HCT116 (cell line): ENCODE results near the gene PPP1R15A. TPM values are rescaled to one million over a fixed set of nuclear protein-coding genes. Genes with fewer than 3 reads are reported as not detected.

ENCODE experiments used
- ATAC-seq: fragments of 200-7000 bp; cut with Tn5 transposase; 2 replicates; pipeline ENCODE4 v1.9.1; 2020; ENCODE audit warnings: mild to moderate bottlenecking, moderate library complexity
- BruUV-seq: library from RNA; stranded (reverse); fragments of 400-500 nt; replicated peaks from 2 replicates; lab custom pipeline; 2021; lab: Mats Ljungman, UMichigan
- CTCF ChIA-PET: fragments of 300-600 bp; sonication (Branson Sonifier 250); formaldehyde crosslinking; loops from one replicate; lab custom pipeline; 2021; ENCODE audit warnings: antibody characterized with exemption; lab: Charles Lee
- POLR2A ChIA-PET: fragments of 300-600, 350-600 bp; sonication (Branson Sonifier 250); formaldehyde crosslinking; loops from one replicate; lab custom pipeline; 2021; ENCODE audit warnings: antibody characterized with exemption; lab: Charles Lee
- RAD21 ChIA-PET, 2 experiments: fragments of 300-600 bp; sonication (Branson Sonifier 250); formaldehyde crosslinking; loops; one replicate each; lab custom pipeline; 2023; ENCODE audit warnings: low total read pairs in 2 of 2; ENCODE audit not compliant: uncharacterized antibody in 2 of 2, unreplicated experiment in 2 of 2, low non-redundant PET in 1 of 2; lab: Charles Lee
- DNase-seq: peaks from one replicate; pipeline ENCODE4 v3.0.0-alpha.2; 2010; ENCODE audit warnings: low read depth, low spot score
- H2AFZ ChIP-seq: fragments of 200-600 bp; shearing (Covaris generic), sonication (generic); 2 replicates; pipeline ENCODE4 v1.6.1; 2017; ENCODE audit warnings: low read depth, mixed run types, mixed read lengths, antibody characterized with exemption, low read length; ENCODE audit not compliant: poor library complexity, severe bottlenecking
- H3K27ac ChIP-seq: 2 replicates; pipeline ENCODE4 v1.5.1; 2012; ENCODE audit warnings: low read depth, low read length
- H3K27me3 ChIP-seq: fragments of 200-600 bp; sonication (generic); 2 replicates; pipeline ENCODE4 v1.6.1; 2016; ENCODE audit warnings: mixed run types, low read length, mixed read lengths; ENCODE audit not compliant: insufficient read depth
- H3K36me3 ChIP-seq, 2 experiments: fragments of 200-500 bp in 1 of 2; fragments of 200-600 bp in 1 of 2; sonication (Bioruptor generic) in 1 of 2; sonication (generic) in 1 of 2; 2 replicates each; pipeline versions ENCODE4 v1.5.1 to v1.6.1; 2014 to 2016; ENCODE audit warnings: low read length in 2 of 2, inconsistent platforms in 1 of 2, mixed read lengths in 1 of 2, mixed run types in 1 of 2; ENCODE audit not compliant: insufficient read depth in 2 of 2, control insufficient read depth in 1 of 2
- H3K4me1 ChIP-seq, 2 experiments: fragments of 200-600 bp in 1 of 2; sonication (generic) in 1 of 2; 2 replicates each; pipeline versions ENCODE4 v1.5.1 to v1.6.1; 2012 to 2017; ENCODE audit warnings: low read length in 2 of 2, inconsistent platforms in 1 of 2, mild to moderate bottlenecking in 1 of 2, mixed read lengths in 1 of 2, mixed run types in 1 of 2, moderate library complexity in 1 of 2; ENCODE audit not compliant: insufficient read depth in 2 of 2, control insufficient read depth in 1 of 2
- H3K4me2 ChIP-seq: fragments of 200-600 bp; sonication (generic); 2 replicates; pipeline ENCODE4 v1.6.1; 2017; ENCODE audit warnings: mixed run types, low read length, mixed read lengths
- H3K4me3 ChIP-seq, 2 experiments: fragments of 200-600 bp in 1 of 2; sonication (generic) in 1 of 2; replicated peaks in 1 of 2; 2 replicates each; pipeline ENCODE4 v1.5.1; 2011 to 2016; ENCODE audit warnings: low read length in 2 of 2, control low read depth in 1 of 2, low read depth in 1 of 2, mild to moderate bottlenecking in 1 of 2, mixed read lengths in 1 of 2, mixed run types in 1 of 2
- H3K79me2 ChIP-seq: fragments of 200-600 bp; sonication (generic); 2 replicates; pipeline ENCODE4 v1.6.1; 2017; ENCODE audit warnings: mild to moderate bottlenecking, mixed run types, low read length, moderate library complexity, mixed read lengths; ENCODE audit not compliant: insufficient read depth
- H3K9ac ChIP-seq: fragments of 200-600 bp; sonication (generic); 2 replicates; pipeline ENCODE4 v1.6.1; 2016; ENCODE audit warnings: low read length, mixed read lengths
- H3K9me2 ChIP-seq: fragments of 200-600 bp; sonication (generic), shearing (Covaris generic); 2 replicates; pipeline ENCODE4 v1.6.1; 2017; ENCODE audit warnings: mixed run types, mild to moderate bottlenecking, moderate library complexity; ENCODE audit not compliant: insufficient read depth
- H3K9me3 ChIP-seq, 2 experiments: fragments of 200-500 bp in 1 of 2; fragments of 200-600 bp in 1 of 2; sonication (Bioruptor generic) in 1 of 2; sonication (generic) in 1 of 2; 2 replicates each; pipeline ENCODE4 v1.6.1; 2014 to 2017; ENCODE audit warnings: low read length in 2 of 2, mixed read lengths in 2 of 2, inconsistent platforms in 1 of 2, low read depth in 1 of 2, mild to moderate bottlenecking in 1 of 2, mixed run types in 1 of 2, moderate library complexity in 1 of 2; ENCODE audit not compliant: control insufficient read depth in 1 of 2, insufficient read depth in 1 of 2
- H4K20me1 ChIP-seq: fragments of 200-600 bp; sonication (generic), shearing (Covaris generic); 2 replicates; pipeline ENCODE4 v1.6.1; 2017; ENCODE audit warnings: mixed run types, mild to moderate bottlenecking, moderate library complexity; ENCODE audit not compliant: insufficient read depth
- ATF3 ChIP-seq: IDR thresholded peaks from 2 replicates; pipeline ENCODE4 v1.6.1; 2012
- CTCF ChIP-seq, 3 experiments: fragments of 200-600 bp in 1 of 3; sonication (generic) in 1 of 3; IDR thresholded peaks in 2 of 3; conservative IDR thresholded peaks in 1 of 3; 2 replicates each; pipeline ENCODE4 v1.5.1; 2012 to 2017; ENCODE audit warnings: low read depth in 2 of 3, low read length in 2 of 3, antibody characterized with exemption in 1 of 3, borderline replicate concordance in 1 of 3, control low read depth in 1 of 3, mild to moderate bottlenecking in 1 of 3, mixed read lengths in 1 of 3, mixed run types in 1 of 3, moderate library complexity in 1 of 3; ENCODE audit not compliant: insufficient read depth in 1 of 3
- RAD21 ChIP-seq: IDR thresholded peaks from 2 replicates; pipeline ENCODE4 v1.6.1; 2012; ENCODE audit warnings: low read depth, mild to moderate bottlenecking
- TCF7L2 ChIP-seq: IDR thresholded peaks from 2 replicates; pipeline ENCODE4 v1.7.0; 2011; ENCODE audit warnings: borderline replicate concordance, inconsistent platforms; ENCODE audit not compliant: insufficient read depth, insufficient read length; ENCODE audit errors: extremely low read depth
- intact Hi-C: fragments of 100-400 bp; cut with micrococcal nuclease; formaldehyde crosslinking; loops from 2 replicates; pipeline ENCODE4 v1.10.0; 2022
- total RNA-seq: library from RNA; stranded (reverse); gene quantifications from one replicate; pipeline ENCODE4 v1.2.1, GENCODE V29; 2021; ENCODE audit not compliant: unreplicated experiment

PPP1R15A gene
- total RNA-seq, 1 experiment from 2014 or later, result 50.3 TPM

GRCh38 chr19:48922548-48923490 is 50.6 kb downstream of the PPP1R15A start:
- Histone ChIP-seq H4K20me1 (no peaks in the 10 kb centered on the region), H3K9ac (no peak overlapping the region), H3K4me3 (no peak overlapping the region), H3K4me2 (no peak overlapping the region), H3K27me3 (no peaks in the 10 kb centered on the region), H3K9me3 (no peaks in the 10 kb centered on the region), H3K27ac (no peak overlapping the region), H3K9me2 (no peaks in the 10 kb centered on the region), H3K36me3 (peaks cover 2 to 3% of the 10 kb centered on the region in 2 experiments; a peak in 1 of 4 replicates), H2AFZ (no peak overlapping the region), H3K79me2 (no peaks in the 10 kb centered on the region), H3K4me1 (peaks cover 20 to 35% of the 10 kb centered on the region in 2 experiments)
- BruUV-seq, result TSS peak; percentile 56
- no peak for DNase-seq
- RAD21 ChIA-PET, result no interaction called here
- no peak for TF ChIP-seq RAD21
- no peak for TF ChIP-seq CTCF (IDR thresholded peaks at IDR 0.05 in 2 of 3, conservative IDR thresholded peaks at IDR 0.05 in 1 of 3; ENCODE audit: borderline replicate concordance in 1 of 3, insufficient read depth in 1 of 3, low read depth in 2 of 3, low read length in 2 of 3)
- no peak for TF ChIP-seq ATF3
- TF ChIP-seq TCF7L2, result no peak
- intact Hi-C loops, result no loop called here
- POLR2A ChIA-PET, result no interaction called here
- no peak for ATAC-seq
- CTCF ChIA-PET, result no interaction called here
